ENCODE results near the gene DNAJC15.

- TF ChIP-seq EP300 (IDR thresholded peaks at IDR 0.05; ENCODE audit: borderline replicate concordance in 1 of 2, low read depth in 2 of 2, low read length in 2 of 2): no peak
- no peak for TF ChIP-seq PHF8 (conservative IDR thresholded peaks at IDR 0.05; ENCODE audit: low read depth, low read length)
- TF ChIP-seq MAFK (IDR thresholded peaks at IDR 0.05; ENCODE audit: low read depth, low read length): no peak
These were observed 17.7 kb upstream of the DNAJC15 start for GRCh38 chr13:43005460-43006236.
